GM12878 (cell line): ENCODE measurements around the gene ATP2C2. TPM values are rescaled to one million over a fixed set of nuclear protein-coding genes. Genes with fewer than 3 reads are reported as not detected.

ENCODE experiments used
- ATAC-seq: fragments of 200-7000 bp; cut with Tn5 transposase; 3 replicates; pipeline ENCODE4 v1.9.1; 2020; ENCODE audit warnings: mild to moderate bottlenecking, moderate library complexity
- BruUV-seq: library from RNA; stranded (reverse); fragments of 400-500 nt; replicated peaks from 2 replicates; lab custom pipeline; 2021; lab: Mats Ljungman, UMichigan
- CTCF ChIA-PET: fragments of 300-600 bp; sonication (Branson Sonifier 250); formaldehyde crosslinking; extraction: SDS; loops from one replicate; lab custom pipeline; 2021; ENCODE audit warnings: inconsistent platforms; lab: Yijun Ruan, JAX
- POLR2A ChIA-PET: fragments of 350-600 bp; formaldehyde crosslinking; extraction: SDS; loops from one replicate; lab custom pipeline; 2021; ENCODE audit warnings: inconsistent platforms; lab: Charles Lee
- RAD21 ChIA-PET: fragments of 300-600 bp; sonication (Branson Sonifier 250); formaldehyde crosslinking; loops from one replicate; lab custom pipeline; 2023; ENCODE audit warnings: antibody characterized with exemption; ENCODE audit not compliant: unreplicated experiment; lab: Charles Lee
- SMC1A ChIA-PET: fragments of 300-600 bp; sonication (Branson Sonifier 250); formaldehyde crosslinking; loops from one replicate; lab custom pipeline; 2023; ENCODE audit not compliant: unreplicated experiment, uncharacterized antibody; lab: Charles Lee
- DNase-seq: peaks from one replicate; pipeline ENCODE4 v3.0.0-alpha.2; 2011; ENCODE audit warnings: low read depth, low spot score
- FAIRE-seq: peaks from 3 replicates; lab custom pipeline; 2011; peaks lifted over from hg19 to GRCh38; lab: Jason Lieb, UNC
- H2AFZ ChIP-seq: 2 replicates; pipeline ENCODE4 v1.6.0; 2011; ENCODE audit warnings: low read depth, low read length, control low read depth; ENCODE audit not compliant: control insufficient read depth
- H3K27ac ChIP-seq: 2 replicates; pipeline ENCODE4 v1.5.1; 2011; ENCODE audit warnings: control low read depth; ENCODE audit not compliant: control insufficient read depth, insufficient read depth
- H3K27me3 ChIP-seq, 2 experiments: replicated peaks in 1 of 2; 2 replicates each; pipeline versions ENCODE4 v1.6.0 to v1.6.1; 2011; ENCODE audit warnings: low read length in 1 of 2; ENCODE audit not compliant: control insufficient read depth in 2 of 2, insufficient read depth in 2 of 2
- H3K36me3 ChIP-seq, 2 experiments: 2 replicates each; pipeline ENCODE4 v1.5.1; 2011; ENCODE audit warnings: low read length in 1 of 2; ENCODE audit not compliant: control insufficient read depth in 2 of 2, insufficient read depth in 2 of 2
- H3K4me1 ChIP-seq: 2 replicates; pipeline ENCODE4 v1.6.1; 2011; ENCODE audit warnings: mild to moderate bottlenecking, low read length, moderate library complexity, mixed read lengths; ENCODE audit not compliant: control insufficient read depth, insufficient read depth
- H3K4me2 ChIP-seq: 2 replicates; pipeline ENCODE4 v1.6.0; 2011; ENCODE audit warnings: control low read depth; ENCODE audit not compliant: control insufficient read depth, insufficient read depth
- H3K4me3 ChIP-seq: fragments of 200-600 bp; sonication (generic); 2 replicates; pipeline ENCODE4 v1.5.1; 2016
- H3K79me2 ChIP-seq: 2 replicates; pipeline ENCODE4 v1.6.0; 2011; ENCODE audit warnings: low read length; ENCODE audit not compliant: control insufficient read depth, insufficient read depth
- H3K9ac ChIP-seq: 2 replicates; pipeline ENCODE4 v1.8.0; 2011; ENCODE audit warnings: low read length, control low read depth, mixed read lengths; ENCODE audit not compliant: control insufficient read depth, insufficient read depth
- H3K9me3 ChIP-seq: replicated peaks from 3 replicates; pipeline ENCODE4 v1.5.1; 2011; ENCODE audit warnings: mild to moderate bottlenecking, low read length; ENCODE audit not compliant: control insufficient read depth, insufficient read depth
- H4K20me1 ChIP-seq: 2 replicates; pipeline ENCODE4 v1.6.0; 2011; ENCODE audit not compliant: control insufficient read depth, insufficient read depth
- BRCA1 ChIP-seq: IDR thresholded peaks from 2 replicates; pipeline ENCODE4 v1.6.1; 2011; ENCODE audit warnings: low read depth, low read length, improper control_type of control experiment
- CBX3 ChIP-seq: fragments of 200-600 bp; sonication (generic); IDR thresholded peaks from 2 replicates; pipeline ENCODE4 v1.6.1; 2016; ENCODE audit warnings: low read depth, borderline replicate concordance
- FOXM1 ChIP-seq: IDR thresholded peaks from 2 replicates; pipeline ENCODE4 v1.6.1; 2012; ENCODE audit warnings: low read depth, mild to moderate bottlenecking, inconsistent platforms, low read length, moderate library complexity
- HDAC2 ChIP-seq: fragments of 200-600 bp; sonication (generic); IDR thresholded peaks from 2 replicates; pipeline ENCODE4 v1.6.1; 2017
- WGBS: methylation state at CpG from one replicate; pipeline ENCODE4 v1.1.6; 2016; ENCODE audit warnings: low lambda C conversion rate; ENCODE audit not compliant: insufficient replicate concordance, insufficient coverage; ENCODE audit errors: missing lambda C conversion rate; 5-methylcytosine and 5-hydroxymethylcytosine counted together
- in situ Hi-C: fragments of 300-500 bp; cut with MboI; formaldehyde crosslinking; loops from 9 replicates; pipeline ENCODE4 v1.14.3; 2018; ENCODE audit warnings: mixed read lengths
- intact Hi-C: fragments of 100-400 bp; cut with micrococcal nuclease; formaldehyde crosslinking; loops from one replicate; pipeline ENCODE4 v1.14.2; 2022; ENCODE audit not compliant: unreplicated experiment
- polyA plus RNA-seq, 11 experiments: library from polyadenylated mRNA; depleted of rRNA in 4 of 11; unstranded in 6 of 11; stranded (reverse) in 5 of 11; fragments of >200 nt; fragmentation: Nextera tagmentation in 4 of 11; fragmentation: Illumina TruSeq in 1 of 11; extraction: Ambion mirVana in 4 of 11; extraction: Trizol in 1 of 11; gene quantifications; 1 replicate in 1 of 11; 2 replicates in 10 of 11; pipeline versions ENCODE4 v1.2.1 to v1.2.3, GENCODE V29; 2011 to 2016; ENCODE audit warnings: inconsistent platforms in 2 of 11, missing spikeins in 2 of 11, low read depth in 1 of 11
- total RNA-seq, 4 experiments: library from RNA; depleted of rRNA in 3 of 4; stranded (reverse); fragments of >200 nt in 3 of 4; fragmentation: Illumina TruSeq in 1 of 4; extraction: Trizol in 1 of 4; gene quantifications; 2 replicates each; pipeline versions ENCODE4 v1.2.1 to v1.2.3, GENCODE V29; 2013 to 2021
- TF ChIP-seq, protein P1 (sequence below): fragments of 450-650 bp; conservative IDR thresholded peaks from 2 replicates; pipeline ENCODE4 v1.6.1; 2017; ENCODE audit warnings: mild to moderate bottlenecking, moderate library complexity
- TF ChIP-seq, protein P2 (sequence below): fragments of 450-650 bp; IDR thresholded peaks from 2 replicates; pipeline ENCODE4 v1.6.1; 2017; ENCODE audit warnings: antibody characterized with exemption, mild to moderate bottlenecking, moderate library complexity
- TF ChIP-seq, protein P3 (sequence below): IDR thresholded peaks from 2 replicates; pipeline ENCODE4 v1.6.1; 2012; ENCODE audit warnings: mild to moderate bottlenecking, low read depth, low read length
- TF ChIP-seq, protein P4 (sequence below): fragments of 450-650 bp; formaldehyde crosslinking; IDR thresholded peaks from 2 replicates; pipeline ENCODE4 v1.4.0; 2022; ENCODE audit warnings: mild to moderate bottlenecking, moderate library complexity

Gene ATP2C2
- total and polyA plus RNA-seq, 10 of the 15 experiments (the other 5 are each of a cell fraction or from before 2014, with no cell fraction given), result 0.05 to 0.19 TPM; not detected in 8

DNA sequence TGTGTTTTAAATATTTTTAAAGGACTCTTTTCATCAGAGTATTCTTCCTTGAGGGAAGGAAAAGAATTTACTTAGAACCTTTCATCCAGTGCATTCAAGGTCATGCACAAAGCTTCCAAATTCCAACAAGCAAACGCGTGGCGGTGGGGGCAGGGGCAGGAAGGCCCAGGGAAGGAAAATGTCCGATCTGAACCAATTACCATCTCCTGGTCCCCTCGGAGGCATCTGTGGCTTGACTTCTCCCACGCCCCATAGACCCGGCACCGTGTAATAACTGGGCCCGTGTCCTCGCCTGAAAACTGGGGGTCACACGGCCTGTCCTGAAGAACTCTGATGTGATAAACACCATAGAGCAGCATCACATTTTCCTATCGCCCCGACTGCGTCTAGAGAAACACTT, 117.8 kb downstream of the ATP2C2 start:
- Histone ChIP-seq H3K36me3 (no peaks in the 10 kb centered on the region; a peak in 2 of 4 replicates), H2AFZ (no peak overlapping the region), H3K4me3 (no peak overlapping the region), H3K9me3 (no peaks in the 10 kb centered on the region), H3K4me2 (no peak overlapping the region), H4K20me1 (no peaks in the 10 kb centered on the region), H3K27me3 (no peaks in the 10 kb centered on the region), H3K79me2 (no peaks in the 10 kb centered on the region), H3K9ac (no peak overlapping the region), H3K4me1 (no peaks in the 10 kb centered on the region), H3K27ac (no peak overlapping the region)
- ChIA-PET CTCF (interaction anchor here (0.6 to 1.2 kb wide), 2 partner anchors 20 to 970 kb away, joined by 3 read pairs; no protein-coding TSS in a partner anchor), POLR2A (no interaction called here), SMC1A (no interaction called here), RAD21 (no interaction called here)
- in situ Hi-C loops (no loop called here), intact Hi-C loops (loop anchor here (5.0 kb wide), 1 partner anchor 404 kb away; no protein-coding TSS in a partner anchor)
- BruUV-seq, result no TSS peak
- ATAC-seq (no peak), DNase-seq (no peak), FAIRE-seq (no peak)
- WGBS, result 89% methylated on average over 14 of the region's 14 CpGs
- TF ChIP-seq, protein P1, sequence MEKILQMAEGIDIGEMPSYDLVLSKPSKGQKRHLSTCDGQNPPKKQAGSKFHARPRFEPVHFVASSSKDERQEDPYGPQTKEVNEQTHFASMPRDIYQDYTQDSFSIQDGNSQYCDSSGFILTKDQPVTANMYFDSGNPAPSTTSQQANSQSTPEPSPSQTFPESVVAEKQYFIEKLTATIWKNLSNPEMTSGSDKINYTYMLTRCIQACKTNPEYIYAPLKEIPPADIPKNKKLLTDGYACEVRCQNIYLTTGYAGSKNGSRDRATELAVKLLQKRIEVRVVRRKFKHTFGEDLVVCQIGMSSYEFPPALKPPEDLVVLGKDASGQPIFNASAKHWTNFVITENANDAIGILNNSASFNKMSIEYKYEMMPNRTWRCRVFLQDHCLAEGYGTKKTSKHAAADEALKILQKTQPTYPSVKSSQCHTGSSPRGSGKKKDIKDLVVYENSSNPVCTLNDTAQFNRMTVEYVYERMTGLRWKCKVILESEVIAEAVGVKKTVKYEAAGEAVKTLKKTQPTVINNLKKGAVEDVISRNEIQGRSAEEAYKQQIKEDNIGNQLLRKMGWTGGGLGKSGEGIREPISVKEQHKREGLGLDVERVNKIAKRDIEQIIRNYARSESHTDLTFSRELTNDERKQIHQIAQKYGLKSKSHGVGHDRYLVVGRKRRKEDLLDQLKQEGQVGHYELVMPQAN, result no peak
- TF ChIP-seq, protein P2, sequence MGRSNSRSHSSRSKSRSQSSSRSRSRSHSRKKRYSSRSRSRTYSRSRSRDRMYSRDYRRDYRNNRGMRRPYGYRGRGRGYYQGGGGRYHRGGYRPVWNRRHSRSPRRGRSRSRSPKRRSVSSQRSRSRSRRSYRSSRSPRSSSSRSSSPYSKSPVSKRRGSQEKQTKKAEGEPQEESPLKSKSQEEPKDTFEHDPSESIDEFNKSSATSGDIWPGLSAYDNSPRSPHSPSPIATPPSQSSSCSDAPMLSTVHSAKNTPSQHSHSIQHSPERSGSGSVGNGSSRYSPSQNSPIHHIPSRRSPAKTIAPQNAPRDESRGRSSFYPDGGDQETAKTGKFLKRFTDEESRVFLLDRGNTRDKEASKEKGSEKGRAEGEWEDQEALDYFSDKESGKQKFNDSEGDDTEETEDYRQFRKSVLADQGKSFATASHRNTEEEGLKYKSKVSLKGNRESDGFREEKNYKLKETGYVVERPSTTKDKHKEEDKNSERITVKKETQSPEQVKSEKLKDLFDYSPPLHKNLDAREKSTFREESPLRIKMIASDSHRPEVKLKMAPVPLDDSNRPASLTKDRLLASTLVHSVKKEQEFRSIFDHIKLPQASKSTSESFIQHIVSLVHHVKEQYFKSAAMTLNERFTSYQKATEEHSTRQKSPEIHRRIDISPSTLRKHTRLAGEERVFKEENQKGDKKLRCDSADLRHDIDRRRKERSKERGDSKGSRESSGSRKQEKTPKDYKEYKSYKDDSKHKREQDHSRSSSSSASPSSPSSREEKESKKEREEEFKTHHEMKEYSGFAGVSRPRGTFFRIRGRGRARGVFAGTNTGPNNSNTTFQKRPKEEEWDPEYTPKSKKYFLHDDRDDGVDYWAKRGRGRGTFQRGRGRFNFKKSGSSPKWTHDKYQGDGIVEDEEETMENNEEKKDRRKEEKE, result no peak
- TF ChIP-seq, protein P3, sequence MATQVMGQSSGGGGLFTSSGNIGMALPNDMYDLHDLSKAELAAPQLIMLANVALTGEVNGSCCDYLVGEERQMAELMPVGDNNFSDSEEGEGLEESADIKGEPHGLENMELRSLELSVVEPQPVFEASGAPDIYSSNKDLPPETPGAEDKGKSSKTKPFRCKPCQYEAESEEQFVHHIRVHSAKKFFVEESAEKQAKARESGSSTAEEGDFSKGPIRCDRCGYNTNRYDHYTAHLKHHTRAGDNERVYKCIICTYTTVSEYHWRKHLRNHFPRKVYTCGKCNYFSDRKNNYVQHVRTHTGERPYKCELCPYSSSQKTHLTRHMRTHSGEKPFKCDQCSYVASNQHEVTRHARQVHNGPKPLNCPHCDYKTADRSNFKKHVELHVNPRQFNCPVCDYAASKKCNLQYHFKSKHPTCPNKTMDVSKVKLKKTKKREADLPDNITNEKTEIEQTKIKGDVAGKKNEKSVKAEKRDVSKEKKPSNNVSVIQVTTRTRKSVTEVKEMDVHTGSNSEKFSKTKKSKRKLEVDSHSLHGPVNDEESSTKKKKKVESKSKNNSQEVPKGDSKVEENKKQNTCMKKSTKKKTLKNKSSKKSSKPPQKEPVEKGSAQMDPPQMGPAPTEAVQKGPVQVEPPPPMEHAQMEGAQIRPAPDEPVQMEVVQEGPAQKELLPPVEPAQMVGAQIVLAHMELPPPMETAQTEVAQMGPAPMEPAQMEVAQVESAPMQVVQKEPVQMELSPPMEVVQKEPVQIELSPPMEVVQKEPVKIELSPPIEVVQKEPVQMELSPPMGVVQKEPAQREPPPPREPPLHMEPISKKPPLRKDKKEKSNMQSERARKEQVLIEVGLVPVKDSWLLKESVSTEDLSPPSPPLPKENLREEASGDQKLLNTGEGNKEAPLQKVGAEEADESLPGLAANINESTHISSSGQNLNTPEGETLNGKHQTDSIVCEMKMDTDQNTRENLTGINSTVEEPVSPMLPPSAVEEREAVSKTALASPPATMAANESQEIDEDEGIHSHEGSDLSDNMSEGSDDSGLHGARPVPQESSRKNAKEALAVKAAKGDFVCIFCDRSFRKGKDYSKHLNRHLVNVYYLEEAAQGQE, result no peak
- TF ChIP-seq FOXM1 (no peak), CBX3 (no peak), HDAC2 (no peak), BRCA1 (no peak)
- TF ChIP-seq, protein P4, sequence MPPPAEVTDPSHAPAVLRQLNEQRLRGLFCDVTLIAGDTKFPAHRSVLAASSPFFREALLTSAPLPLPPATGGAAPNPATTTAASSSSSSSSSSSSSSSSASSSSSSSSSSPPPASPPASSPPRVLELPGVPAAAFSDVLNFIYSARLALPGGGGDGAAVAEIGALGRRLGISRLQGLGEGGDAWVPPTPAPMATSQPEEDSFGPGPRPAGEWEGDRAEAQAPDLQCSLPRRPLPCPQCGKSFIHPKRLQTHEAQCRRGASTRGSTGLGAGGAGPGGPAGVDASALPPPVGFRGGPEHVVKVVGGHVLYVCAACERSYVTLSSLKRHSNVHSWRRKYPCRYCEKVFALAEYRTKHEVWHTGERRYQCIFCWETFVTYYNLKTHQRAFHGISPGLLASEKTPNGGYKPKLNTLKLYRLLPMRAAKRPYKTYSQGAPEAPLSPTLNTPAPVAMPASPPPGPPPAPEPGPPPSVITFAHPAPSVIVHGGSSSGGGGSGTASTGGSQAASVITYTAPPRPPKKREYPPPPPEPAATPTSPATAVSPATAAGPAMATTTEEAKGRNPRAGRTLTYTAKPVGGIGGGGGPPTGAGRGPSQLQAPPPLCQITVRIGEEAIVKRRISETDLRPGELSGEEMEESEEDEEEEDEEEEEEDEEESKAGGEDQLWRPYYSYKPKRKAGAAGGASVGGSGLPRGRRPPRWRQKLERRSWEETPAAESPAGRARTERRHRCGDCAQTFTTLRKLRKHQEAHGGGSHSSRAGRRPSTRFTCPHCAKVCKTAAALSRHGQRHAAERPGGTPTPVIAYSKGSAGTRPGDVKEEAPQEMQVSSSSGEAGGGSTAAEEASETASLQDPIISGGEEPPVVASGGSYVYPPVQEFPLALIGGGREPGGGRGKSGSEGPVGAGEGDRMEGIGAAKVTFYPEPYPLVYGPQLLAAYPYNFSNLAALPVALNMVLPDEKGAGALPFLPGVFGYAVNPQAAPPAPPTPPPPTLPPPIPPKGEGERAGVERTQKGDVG (CRISPR knock-in tag), result no peak
